ENCODE data around the gene CDH24.

DNA sequence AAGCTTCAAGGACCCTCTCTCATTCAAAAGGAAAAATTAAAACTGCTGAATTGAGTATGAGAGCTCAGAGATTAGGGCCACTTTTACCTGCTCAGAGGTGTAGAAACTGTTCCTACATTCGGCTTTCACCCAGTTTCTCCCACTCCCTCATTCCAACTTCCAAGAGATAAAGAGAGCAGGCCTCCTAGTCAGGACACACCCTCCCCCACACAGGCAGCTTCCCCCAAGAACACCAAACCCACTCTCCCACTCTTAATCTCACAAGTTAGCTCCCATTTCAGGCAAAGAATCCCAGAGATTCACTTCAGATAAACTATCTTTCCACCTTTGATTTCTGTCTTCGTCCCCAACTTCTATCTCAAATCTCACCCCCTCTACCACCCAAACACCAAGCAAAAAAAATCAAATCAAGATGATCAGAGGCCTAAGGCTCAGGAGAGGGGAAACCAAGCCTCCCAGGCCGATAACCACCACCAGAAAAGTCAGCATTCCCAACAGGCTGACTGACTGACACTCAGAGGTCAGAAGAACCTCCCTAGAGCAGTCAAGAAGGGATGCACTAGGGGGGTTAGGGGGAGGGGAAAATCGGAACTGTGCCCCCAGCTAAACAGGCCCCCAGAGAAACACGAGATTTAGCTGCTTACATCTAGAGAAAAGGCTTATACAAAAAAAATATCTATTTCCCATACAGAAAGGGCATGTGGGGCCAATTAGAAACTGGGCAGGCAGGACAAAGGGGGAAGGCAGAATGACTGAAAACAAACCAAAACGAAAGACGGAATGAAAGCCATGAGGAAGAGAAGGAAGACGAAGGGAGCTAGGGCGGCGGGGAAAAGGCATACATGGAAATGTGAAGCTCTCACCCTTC, 13.2 kb upstream of the CDH24 start:
- TF ChIP-seq POLR2AphosphoS5 (IDR thresholded peaks at IDR 0.05), result no peak
- TF ChIP-seq, protein P1, sequence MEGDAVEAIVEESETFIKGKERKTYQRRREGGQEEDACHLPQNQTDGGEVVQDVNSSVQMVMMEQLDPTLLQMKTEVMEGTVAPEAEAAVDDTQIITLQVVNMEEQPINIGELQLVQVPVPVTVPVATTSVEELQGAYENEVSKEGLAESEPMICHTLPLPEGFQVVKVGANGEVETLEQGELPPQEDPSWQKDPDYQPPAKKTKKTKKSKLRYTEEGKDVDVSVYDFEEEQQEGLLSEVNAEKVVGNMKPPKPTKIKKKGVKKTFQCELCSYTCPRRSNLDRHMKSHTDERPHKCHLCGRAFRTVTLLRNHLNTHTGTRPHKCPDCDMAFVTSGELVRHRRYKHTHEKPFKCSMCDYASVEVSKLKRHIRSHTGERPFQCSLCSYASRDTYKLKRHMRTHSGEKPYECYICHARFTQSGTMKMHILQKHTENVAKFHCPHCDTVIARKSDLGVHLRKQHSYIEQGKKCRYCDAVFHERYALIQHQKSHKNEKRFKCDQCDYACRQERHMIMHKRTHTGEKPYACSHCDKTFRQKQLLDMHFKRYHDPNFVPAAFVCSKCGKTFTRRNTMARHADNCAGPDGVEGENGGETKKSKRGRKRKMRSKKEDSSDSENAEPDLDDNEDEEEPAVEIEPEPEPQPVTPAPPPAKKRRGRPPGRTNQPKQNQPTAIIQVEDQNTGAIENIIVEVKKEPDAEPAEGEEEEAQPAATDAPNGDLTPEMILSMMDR (IDR thresholded peaks at IDR 0.05 in 8 of 11, conservative IDR thresholded peaks at IDR 0.05 in 3 of 11), result no peak
- no peak for TF ChIP-seq POLR2A (IDR thresholded peaks at IDR 0.05)

All from spleen (tissue), 7 donors.